Naive thymus-derived CD4-positive, alpha-beta T cell (primary cell): ENCODE measurements around the gene FAM3D. TPM values are rescaled to one million over a fixed set of nuclear protein-coding genes. Genes with fewer than 3 reads are reported as not detected.

Experiments
- ATAC-seq: fragments of 150-1000 bp; cut with Tn5 transposase; 2 replicates; pipeline ENCODE4 v1.10.0; 2021; ENCODE audit warnings: mild to moderate bottlenecking, moderate library complexity
- CTCF ChIA-PET: fragments of 350-600 bp; sonication (Branson Sonifier 250); formaldehyde crosslinking; loops from one replicate; lab custom pipeline; 2021; ENCODE audit warnings: antibody characterized with exemption; lab: Charles Lee
- POLR2A ChIA-PET: fragments of 350-600 bp; sonication (Branson Sonifier 250); formaldehyde crosslinking; loops from one replicate; lab custom pipeline; 2021; ENCODE audit warnings: antibody characterized with exemption, inconsistent platforms; lab: Charles Lee
- DNase-seq, 9 donors: peaks; one replicate each; pipeline versions ENCODE4 v3.0.0 to v3.0.0-alpha.2; 2020 to 2022; ENCODE audit warnings: mixed read lengths in 1 of 9
- H3K27ac ChIP-seq: one replicate; pipeline ENCODE4 v1.7.0; 2013; ENCODE audit warnings: mild to moderate bottlenecking, low read depth, low read length, moderate library complexity
- H3K27me3 ChIP-seq, 2 donors: one replicate each; pipeline ENCODE4 v1.7.0; 2013; ENCODE audit warnings: low read length in 2 of 2, mild to moderate bottlenecking in 2 of 2, moderate library complexity in 2 of 2; ENCODE audit not compliant: control insufficient read depth in 2 of 2, insufficient read depth in 2 of 2
- H3K36me3 ChIP-seq, 3 experiments: 1 replicate in 2 of 3; 2 replicates in 1 of 3; pipeline ENCODE4 v1.7.0; 2013; ENCODE audit warnings: low read length in 3 of 3, mild to moderate bottlenecking in 3 of 3, moderate library complexity in 1 of 3; ENCODE audit not compliant: insufficient read depth in 3 of 3, control insufficient read depth in 2 of 3
- H3K4me1 ChIP-seq, 2 donors: one replicate each; pipeline ENCODE4 v1.7.0; 2013; ENCODE audit warnings: low read length in 2 of 2, mild to moderate bottlenecking in 2 of 2, moderate library complexity in 1 of 2; ENCODE audit not compliant: control insufficient read depth in 2 of 2, insufficient read depth in 2 of 2
- H3K4me3 ChIP-seq: 2 replicates; pipeline ENCODE4 v1.7.0; 2013; ENCODE audit warnings: mild to moderate bottlenecking, low read length
- H3K9me3 ChIP-seq, 3 experiments: 1 replicate in 2 of 3; 2 replicates in 1 of 3; pipeline ENCODE4 v1.7.0; 2013; ENCODE audit warnings: low read length in 3 of 3; ENCODE audit not compliant: control insufficient read depth in 2 of 3
- H3K27ac Mint-ChIP-seq, 9 donors: one replicate each; pipeline ENCODE4 v1.8.0; 2020 to 2022; ENCODE audit warnings: mixed read lengths in 9 of 9, mild to moderate bottlenecking in 8 of 9, moderate library complexity in 5 of 9, inconsistent platforms in 2 of 9
- H3K27me3 Mint-ChIP-seq, 5 donors: one replicate each; pipeline ENCODE4 v1.8.0; 2021 to 2022; ENCODE audit warnings: mixed read lengths in 5 of 5, mild to moderate bottlenecking in 1 of 5
- H3K36me3 Mint-ChIP-seq, 5 donors: one replicate each; pipeline ENCODE4 v1.8.0; 2020 to 2022; ENCODE audit warnings: mixed read lengths in 5 of 5, mild to moderate bottlenecking in 3 of 5, inconsistent platforms in 1 of 5
- H3K4me1 Mint-ChIP-seq, 7 donors: one replicate each; pipeline ENCODE4 v1.8.0; 2020 to 2022; ENCODE audit warnings: mixed read lengths in 7 of 7, mild to moderate bottlenecking in 3 of 7, inconsistent platforms in 1 of 7
- H3K4me3 Mint-ChIP-seq, 10 donors: one replicate each; pipeline ENCODE4 v1.8.0; 2020 to 2022; ENCODE audit warnings: mild to moderate bottlenecking in 10 of 10, mixed read lengths in 10 of 10, moderate library complexity in 6 of 10, inconsistent platforms in 2 of 10
- H3K9me3 Mint-ChIP-seq, 11 donors: one replicate each; pipeline ENCODE4 v1.8.0; 2020 to 2022; ENCODE audit warnings: mixed read lengths in 11 of 11, mild to moderate bottlenecking in 4 of 11, inconsistent platforms in 1 of 11, moderate library complexity in 1 of 11
- intact Hi-C, 2 donors: fragments of 100-400 bp; cut with micrococcal nuclease; formaldehyde crosslinking; loops; one replicate each; pipeline ENCODE4 v1.15.1; 2023
- polyA plus RNA-seq, 2 donors: library from polyadenylated mRNA; unstranded; fragments of 300-500 nt; fragmentation: Illumina TruSeq; gene quantifications; one replicate each; pipeline ENCODE4 v1.2.3, GENCODE V29; 2021
- total RNA-seq, 6 experiments: library from RNA in 5 of 6; stranded (reverse) in 5 of 6; gene quantifications; 1 replicate in 5 of 6; 2 replicates in 1 of 6; pipeline ENCODE4 v1.2.3 and lab custom pipeline; 2021 to 2026

Gene FAM3D
- total and polyA plus RNA-seq, 7 experiments from 2014 or later, result not detected

GRCh38 chr3:58633157-58633865, 33.3 kb downstream of the FAM3D start:
- H3K4me1 ChIP-seq, result no peaks in the 10 kb centered on the region

GRCh38 chr3:58631742-58632141, 34.8 kb downstream of the FAM3D start:
- Mint-ChIP-seq H3K4me1 (no peaks in the 10 kb centered on the region), H3K27ac (no peak overlapping the region), H3K9me3 (peaks cover 0 to 2% (median 0%) of the 10 kb centered on the region in 11 donors), H3K4me3 (no peak overlapping the region), H3K36me3 (no peaks in the 10 kb centered on the region), H3K27me3 (peaks cover 0 to 25% (median 11%) of the 10 kb centered on the region in 5 donors)
- H3K4me1 ChIP-seq, result no peaks in the 10 kb centered on the region
- no peak for ATAC-seq
- intact Hi-C loops, result loop anchor here in 1 of 2 donors (5.0 kb wide), 2 partner anchors 309 to 444 kb away; no protein-coding TSS in a partner anchor
- POLR2A ChIA-PET, result no interaction called here
- no peak for DNase-seq
- no peaks in the 10 kb centered on the region for H3K36me3 ChIP-seq
- no peaks in the 10 kb centered on the region for H3K9me3 ChIP-seq
- CTCF ChIA-PET, result no interaction called here
- H3K27ac ChIP-seq, result no peak overlapping the region
- no peak overlapping the region for H3K4me3 ChIP-seq
- no peaks in the 10 kb centered on the region for H3K27me3 ChIP-seq

More at GRCh38 chr3:58633157-58633865, 33.3 kb downstream of the FAM3D start:
- intact Hi-C loops, result loop anchor here in 1 of 2 donors (5.0 kb wide), 2 partner anchors 311 to 446 kb away; no protein-coding TSS in a partner anchor
- H3K27ac Mint-ChIP-seq, result peak overlapping the region in 1 of 9 donors; percentile 39
- peaks cover 0 to 2% (median 0%) of the 10 kb centered on the region in 11 donors for H3K9me3 Mint-ChIP-seq
- H3K36me3 Mint-ChIP-seq, result no peaks in the 10 kb centered on the region
- H3K27me3 Mint-ChIP-seq, result peaks cover 0 to 25% (median 11%) of the 10 kb centered on the region in 5 donors
- ATAC-seq (no peak), DNase-seq (no peak)
- no peaks in the 10 kb centered on the region for H3K4me1 Mint-ChIP-seq
- no peaks in the 10 kb centered on the region for H3K27me3 ChIP-seq
- no peaks in the 10 kb centered on the region for H3K9me3 ChIP-seq
- no peak overlapping the region for H3K4me3 Mint-ChIP-seq
- H3K36me3 ChIP-seq, result no peaks in the 10 kb centered on the region
- CTCF ChIA-PET, result no interaction called here
- no peak overlapping the region for H3K27ac ChIP-seq
- POLR2A ChIA-PET, result no interaction called here
- H3K4me3 ChIP-seq, result no peak overlapping the region

DNA sequence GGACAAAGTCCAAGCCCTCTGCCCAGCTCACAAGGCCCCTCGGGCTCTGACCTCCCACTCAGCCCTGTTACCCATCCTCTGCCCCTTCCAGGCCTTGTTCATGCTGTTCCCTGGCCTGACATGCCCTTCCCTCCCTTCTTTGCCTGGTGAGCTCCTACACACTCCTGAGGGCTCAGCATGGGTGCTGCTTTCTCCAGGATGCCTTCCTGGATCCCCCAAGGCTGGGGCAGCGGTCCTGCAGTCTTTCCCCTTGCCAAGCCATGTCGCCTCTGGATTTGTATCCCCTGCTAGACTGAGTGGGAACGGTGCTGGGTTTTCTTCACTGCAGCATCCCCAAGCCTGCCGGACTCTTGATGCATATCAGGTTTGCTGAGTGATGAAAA, 35.9 kb downstream of the FAM3D start:
- Histone ChIP-seq H3K27ac (no peak overlapping the region), H3K9me3 (no peaks in the 10 kb centered on the region), H3K36me3 (no peaks in the 10 kb centered on the region), H3K4me1 (no peaks in the 10 kb centered on the region), H3K4me3 (no peak overlapping the region), H3K27me3 (no peaks in the 10 kb centered on the region)
- DNase-seq (no peak), ATAC-seq (no peak)
- intact Hi-C loops, result loop anchor here (1.0 to 5.0 kb wide), 7 partner anchors 62 to 443 kb away; partner anchors contain the start of gene PDHB (in 1 of the 2)
- CTCF ChIA-PET, result interaction anchor here (0.9 to 1.9 kb wide), 5 partner anchors 9 to 324 kb away, joined by 3 to 6 read pairs (median 4); no protein-coding TSS in a partner anchor
- Mint-ChIP-seq H3K27me3 (peaks cover 0 to 25% (median 11%) of the 10 kb centered on the region in 5 donors), H3K9me3 (peaks cover 0 to 2% (median 0%) of the 10 kb centered on the region in 11 donors), H3K36me3 (no peaks in the 10 kb centered on the region), H3K4me1 (no peaks in the 10 kb centered on the region), H3K27ac (peak overlapping the region in 1 of 9 donors; percentile 42), H3K4me3 (peak overlapping the region in 1 of 10 donors; percentile 34)
- POLR2A ChIA-PET, result no interaction called here

- Mint-ChIP-seq H3K4me1 (peaks cover 0 to 2% (median 0%) of the 10 kb centered on the region in 7 donors), H3K4me3 (no peak overlapping the region), H3K9me3 (peaks cover 0 to 2% (median 0%) of the 10 kb centered on the region in 11 donors), H3K27me3 (peaks cover 0 to 25% (median 11%) of the 10 kb centered on the region in 5 donors), H3K36me3 (no peaks in the 10 kb centered on the region), H3K27ac (peak overlapping the region in 1 of 9 donors; percentile 42)
- ATAC-seq, result peak; percentile 69
- Histone ChIP-seq H3K36me3 (no peaks in the 10 kb centered on the region), H3K4me1 (no peaks in the 10 kb centered on the region), H3K4me3 (no peak overlapping the region), H3K27ac (no peak overlapping the region), H3K27me3 (no peaks in the 10 kb centered on the region), H3K9me3 (no peaks in the 10 kb centered on the region)
- intact Hi-C loops, result loop anchor here (1.0 to 5.0 kb wide), 7 partner anchors 62 to 443 kb away; partner anchors contain the start of gene PDHB (in 1 of the 2)
- ChIA-PET POLR2A (interaction anchor here (0.6 kb wide), 1 partner anchor 314 kb away, joined by 3 read pairs; no protein-coding TSS in a partner anchor), CTCF (interaction anchor here (0.9 to 1.9 kb wide), 5 partner anchors 9 to 323 kb away, joined by 3 to 6 read pairs (median 4); no protein-coding TSS in a partner anchor)
- DNase-seq, result peak; percentile 14 to 62 (median 33)
Observed at GRCh38 chr3:58630076-58630709, 36.4 kb downstream of the FAM3D start.

DNA sequence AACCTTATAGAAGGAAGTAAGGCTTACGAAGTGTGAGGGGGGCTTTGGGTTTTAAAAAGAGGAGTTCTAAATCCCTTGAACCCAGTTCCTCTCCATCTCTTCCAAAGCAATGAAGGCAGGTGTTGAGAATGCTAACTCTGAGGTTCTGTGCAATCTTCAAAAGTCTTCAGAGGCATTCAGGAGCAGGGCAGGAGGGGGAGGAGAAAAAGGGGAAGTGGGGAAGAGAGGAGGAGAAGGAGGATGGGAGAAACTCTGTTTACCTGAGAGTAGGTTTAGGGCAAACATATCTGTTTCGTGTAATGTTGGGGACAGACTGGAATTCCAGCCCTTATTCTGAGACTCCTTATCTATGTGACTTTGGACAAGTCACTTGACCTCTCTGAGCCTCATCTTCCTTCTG, 36.9 kb downstream of the FAM3D start:
- intact Hi-C loops, result loop anchor here (1.0 to 5.0 kb wide), 7 partner anchors 61 to 442 kb away; partner anchors contain the start of gene PDHB (in 1 of the 2)
- H3K36me3 ChIP-seq, result no peaks in the 10 kb centered on the region
- H3K9me3 ChIP-seq, result no peaks in the 10 kb centered on the region
- Mint-ChIP-seq H3K36me3 (no peaks in the 10 kb centered on the region), H3K4me3 (no peak overlapping the region), H3K27me3 (peaks cover 0 to 25% (median 11%) of the 10 kb centered on the region in 5 donors), H3K4me1 (peaks cover 0 to 4% (median 0%) of the 10 kb centered on the region in 7 donors), H3K9me3 (peaks cover 0 to 2% (median 0%) of the 10 kb centered on the region in 11 donors), H3K27ac (no peak overlapping the region)
- H3K4me3 ChIP-seq, result no peak overlapping the region
- ChIA-PET POLR2A (interaction anchor here (0.6 kb wide), 1 partner anchor 314 kb away, joined by 3 read pairs; no protein-coding TSS in a partner anchor), CTCF (interaction anchor here (0.7 to 1.9 kb wide), 5 partner anchors 8 to 323 kb away, joined by 3 to 6 read pairs (median 4); no protein-coding TSS in a partner anchor)
- no peaks in the 10 kb centered on the region for H3K4me1 ChIP-seq
- ATAC-seq, result no peak
- DNase-seq, result no peak
- no peak overlapping the region for H3K27ac ChIP-seq
- H3K27me3 ChIP-seq, result no peaks in the 10 kb centered on the region

DNA sequence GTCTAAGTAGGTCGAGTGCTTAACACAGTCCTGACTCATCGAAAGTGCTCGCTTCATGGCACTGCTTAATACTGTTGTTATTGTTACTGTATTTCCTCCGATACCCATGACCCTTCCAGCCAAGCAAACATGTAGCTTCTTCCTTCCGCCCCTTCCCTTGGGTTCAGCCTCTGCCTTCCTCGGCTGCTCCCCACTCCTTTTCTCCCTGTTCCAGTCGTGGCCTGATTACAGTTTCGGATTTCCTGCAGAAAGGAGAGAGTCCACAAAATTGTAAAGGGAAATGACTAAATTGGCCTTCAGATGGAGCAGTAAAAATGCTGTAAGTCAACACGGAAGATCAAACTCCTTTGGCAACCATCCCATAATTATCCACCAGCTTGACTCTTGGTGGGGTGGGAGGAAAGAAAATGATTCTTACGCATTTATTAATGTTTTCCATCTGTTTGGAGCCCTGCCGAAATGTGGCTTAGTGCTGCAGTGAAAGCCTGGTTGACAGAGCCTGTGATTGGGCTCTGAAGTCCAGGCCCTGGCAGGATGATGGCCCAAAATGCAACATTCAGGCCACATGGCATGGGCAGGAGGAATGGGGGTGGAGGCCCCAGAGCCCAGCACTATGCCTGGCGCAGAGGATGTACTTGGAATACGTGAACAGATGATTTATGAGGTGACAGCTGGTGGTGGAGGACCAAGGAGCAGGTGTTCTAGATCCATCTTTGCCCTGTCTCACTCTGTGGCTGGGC, 37.6 kb downstream of the FAM3D start:
- Histone ChIP-seq H3K4me1 (no peaks in the 10 kb centered on the region), H3K4me3 (no peak overlapping the region), H3K36me3 (no peaks in the 10 kb centered on the region), H3K27ac (no peak overlapping the region), H3K9me3 (no peaks in the 10 kb centered on the region), H3K27me3 (no peaks in the 10 kb centered on the region)
- Mint-ChIP-seq H3K4me3 (no peak overlapping the region), H3K36me3 (no peaks in the 10 kb centered on the region), H3K4me1 (peaks cover 0 to 4% (median 0%) of the 10 kb centered on the region in 7 donors), H3K27ac (no peak overlapping the region), H3K27me3 (peaks cover 0 to 22% (median 11%) of the 10 kb centered on the region in 5 donors), H3K9me3 (peaks cover 0 to 2% (median 0%) of the 10 kb centered on the region in 11 donors)
- ATAC-seq (no peak), DNase-seq (no peak)
- POLR2A ChIA-PET, result no interaction called here
- intact Hi-C loops, result no loop called here
- CTCF ChIA-PET, result interaction anchor here (0.7 kb wide), 1 partner anchor 57 kb away, joined by 3 read pairs; no protein-coding TSS in a partner anchor
